GM13976 (cell line): ENCODE data around the gene COL11A2.

Experiments
- DNase-seq: peaks from one replicate; pipeline ENCODE4 v3.0.0; 2012; ENCODE audit warnings: low spot score
- in situ Hi-C: fragments of 300-500 bp; cut with MboI; formaldehyde crosslinking; loops from one replicate; pipeline ENCODE4 v1.12.0; 2022; ENCODE audit warnings: low sequenced_read_pairs, mixed read lengths, inconsistent platforms; ENCODE audit not compliant: unreplicated experiment
- TF ChIP-seq, protein P1 (sequence below): IDR thresholded peaks from 2 replicates; pipeline ENCODE4 v1.5.1; 2012; ENCODE audit warnings: borderline replicate concordance, mild to moderate bottlenecking; ENCODE audit not compliant: insufficient read depth; ENCODE audit errors: extremely low read depth, missing control alignments, control extremely low read depth

COL11A2 gene

GRCh38 chr6:33217681-33218080 lies 25.4 kb upstream of the COL11A2 start:
- TF ChIP-seq, protein P1, sequence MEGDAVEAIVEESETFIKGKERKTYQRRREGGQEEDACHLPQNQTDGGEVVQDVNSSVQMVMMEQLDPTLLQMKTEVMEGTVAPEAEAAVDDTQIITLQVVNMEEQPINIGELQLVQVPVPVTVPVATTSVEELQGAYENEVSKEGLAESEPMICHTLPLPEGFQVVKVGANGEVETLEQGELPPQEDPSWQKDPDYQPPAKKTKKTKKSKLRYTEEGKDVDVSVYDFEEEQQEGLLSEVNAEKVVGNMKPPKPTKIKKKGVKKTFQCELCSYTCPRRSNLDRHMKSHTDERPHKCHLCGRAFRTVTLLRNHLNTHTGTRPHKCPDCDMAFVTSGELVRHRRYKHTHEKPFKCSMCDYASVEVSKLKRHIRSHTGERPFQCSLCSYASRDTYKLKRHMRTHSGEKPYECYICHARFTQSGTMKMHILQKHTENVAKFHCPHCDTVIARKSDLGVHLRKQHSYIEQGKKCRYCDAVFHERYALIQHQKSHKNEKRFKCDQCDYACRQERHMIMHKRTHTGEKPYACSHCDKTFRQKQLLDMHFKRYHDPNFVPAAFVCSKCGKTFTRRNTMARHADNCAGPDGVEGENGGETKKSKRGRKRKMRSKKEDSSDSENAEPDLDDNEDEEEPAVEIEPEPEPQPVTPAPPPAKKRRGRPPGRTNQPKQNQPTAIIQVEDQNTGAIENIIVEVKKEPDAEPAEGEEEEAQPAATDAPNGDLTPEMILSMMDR: no peak
- DNase-seq: peak; percentile 3
- in situ Hi-C loops: no loop called here

- TF ChIP-seq, protein P1: no peak
- DNase-seq: peak; percentile 1
- in situ Hi-C loops: no loop called here
Observed at GRCh38 chr6:33217246-33217645, 25.0 kb upstream of the COL11A2 start.

- in situ Hi-C loops: no loop called here
- DNase-seq: peak; percentile 10
- TF ChIP-seq, protein P1: no peak
Observed at GRCh38 chr6:33216117-33216649, 23.9 kb upstream of the COL11A2 start.

- peak; percentile 22 for DNase-seq
- in situ Hi-C loops: no loop called here
- TF ChIP-seq, protein P1: no peak
Observed at GRCh38 chr6:33215271-33216116, 23.2 kb upstream of the COL11A2 start.

GRCh38 chr6:33213989-33214335 lies 21.7 kb upstream of the COL11A2 start:
- in situ Hi-C loops: no loop called here
- TF ChIP-seq, protein P1: no peak
- DNase-seq: no peak

- in situ Hi-C loops: no loop called here
- TF ChIP-seq, protein P1: no peak
- peak; percentile 59 for DNase-seq
Observed at GRCh38 chr6:33213166-33213988, 21.1 kb upstream of the COL11A2 start.
